Measurements from ENCODE around the gene PCDHGA4.
A peak's percentile ranks its signal among the peaks of the same experiment; 100 is the strongest.

GRCh38 chr5:141343242-141343952 lies 11.4 kb upstream of the PCDHGA4 start, which contains the start of gene PCDHGA3:
- TF ChIP-seq, protein P1, sequence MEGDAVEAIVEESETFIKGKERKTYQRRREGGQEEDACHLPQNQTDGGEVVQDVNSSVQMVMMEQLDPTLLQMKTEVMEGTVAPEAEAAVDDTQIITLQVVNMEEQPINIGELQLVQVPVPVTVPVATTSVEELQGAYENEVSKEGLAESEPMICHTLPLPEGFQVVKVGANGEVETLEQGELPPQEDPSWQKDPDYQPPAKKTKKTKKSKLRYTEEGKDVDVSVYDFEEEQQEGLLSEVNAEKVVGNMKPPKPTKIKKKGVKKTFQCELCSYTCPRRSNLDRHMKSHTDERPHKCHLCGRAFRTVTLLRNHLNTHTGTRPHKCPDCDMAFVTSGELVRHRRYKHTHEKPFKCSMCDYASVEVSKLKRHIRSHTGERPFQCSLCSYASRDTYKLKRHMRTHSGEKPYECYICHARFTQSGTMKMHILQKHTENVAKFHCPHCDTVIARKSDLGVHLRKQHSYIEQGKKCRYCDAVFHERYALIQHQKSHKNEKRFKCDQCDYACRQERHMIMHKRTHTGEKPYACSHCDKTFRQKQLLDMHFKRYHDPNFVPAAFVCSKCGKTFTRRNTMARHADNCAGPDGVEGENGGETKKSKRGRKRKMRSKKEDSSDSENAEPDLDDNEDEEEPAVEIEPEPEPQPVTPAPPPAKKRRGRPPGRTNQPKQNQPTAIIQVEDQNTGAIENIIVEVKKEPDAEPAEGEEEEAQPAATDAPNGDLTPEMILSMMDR (IDR thresholded peaks at IDR 0.05; ENCODE audit: borderline replicate concordance, extremely low read depth, low read length, poor library complexity, severe bottlenecking): peak; percentile 18
- TF ChIP-seq EZH2 (IDR thresholded peaks at IDR 0.05; ENCODE audit: borderline replicate concordance, low read depth, low read length, severe bottlenecking): no peak

All from DND-41 (cell line).